Stimulated activated CD4-positive, alpha-beta T cell treated with anti-CD3 and anti-CD28 coated beads, Interleukin-1b, Interleukin-23, amount 100 ng/mL, for 24 hours (primary cell): ENCODE data around the gene BRCA1.
"Not testable (repeated sequence)": the region's sequence is repeated elsewhere in the genome, so short reads cannot be mapped to it uniquely, and the experiment has no call there.

Experiments
- DNase-seq, 4 experiments: peaks; one replicate each; pipeline ENCODE4 v3.0.0-alpha.2; 2020; ENCODE audit warnings: low read depth in 4 of 4, low spot score in 1 of 4

BRCA1 gene

GRCh38 chr17:43125133-43125966, at the start of gene BRCA1:
Gene BRCA1 (minus strand): TSS chr17:43125364. CDS start chr17:43124096, 1,268 bp downstream.
- DNase-seq = peak; percentile 82 to 91 (median 87)

- DNase-seq = no peak
Observed at GRCh38 chr17:43171586-43172487, 46.7 kb upstream of the BRCA1 start.

GRCh38 chr17:43170766-43171585, 45.8 kb upstream of the BRCA1 start, which contains the start of gene NBR1:
Gene NBR1 (plus strand): TSS chr17:43171214. CDS start chr17:43175800, 4,586 bp downstream.
- peak; percentile 78 to 89 (median 86) for DNase-seq

DNA sequence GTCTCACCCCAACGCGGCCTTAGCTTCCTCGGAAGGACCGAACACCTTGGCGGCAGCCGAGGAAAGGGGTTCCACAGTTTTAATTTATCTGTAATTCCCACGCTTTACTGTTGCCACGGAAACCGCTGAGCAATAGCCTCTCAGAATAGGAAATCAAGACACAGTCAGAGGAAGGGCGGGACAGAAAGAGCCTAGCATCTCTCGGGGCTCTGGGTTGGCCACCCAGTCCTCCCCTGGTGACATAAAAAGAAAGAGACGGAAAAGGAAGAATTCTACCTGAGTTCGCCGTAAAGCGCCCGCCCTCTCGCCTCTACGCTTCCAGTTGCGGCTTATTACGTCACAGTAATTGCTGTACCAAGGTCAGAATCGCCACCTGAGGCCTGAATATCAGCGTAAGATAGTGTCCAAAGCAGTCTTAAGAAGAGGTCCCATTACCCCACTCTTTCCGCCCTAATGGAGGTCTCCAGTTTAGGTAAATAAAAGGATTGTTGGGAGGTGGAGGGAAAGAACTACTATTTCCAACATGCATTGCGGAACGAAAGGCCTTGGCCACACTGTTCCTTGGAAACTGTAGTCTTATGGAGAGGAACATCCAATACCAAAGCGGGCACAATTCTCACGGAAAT, 45.1 kb upstream of the BRCA1 start:
- DNase-seq = peak; percentile 58 to 82 (median 68)

GRCh38 chr17:43169561-43170139, 44.5 kb upstream of the BRCA1 start:
- DNase-seq = no peak

- not testable (repeated sequence) for DNase-seq
Observed at GRCh38 chr17:43165971-43166370, 40.8 kb upstream of the BRCA1 start.

DNA sequence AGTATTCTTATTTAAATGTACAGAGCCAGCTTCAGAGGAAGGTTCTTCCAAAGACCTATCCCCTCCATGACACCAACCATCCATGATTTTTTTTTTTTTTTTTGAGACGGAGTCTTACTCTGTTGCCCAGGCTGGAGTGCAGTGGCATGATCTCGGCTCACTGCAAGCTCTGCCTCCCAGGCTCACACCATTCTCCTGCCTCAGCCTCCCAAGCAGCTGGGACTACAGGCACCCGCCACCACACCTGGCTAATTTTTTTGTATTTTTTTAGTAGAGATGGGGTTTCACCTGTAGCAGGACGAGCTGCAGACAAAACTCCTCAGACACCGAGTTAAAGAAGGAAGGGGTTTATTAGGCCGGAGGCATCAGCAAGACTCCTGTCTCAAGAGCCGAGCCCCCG, 34.8 kb upstream of the BRCA1 start:
- DNase-seq = not testable (repeated sequence)

GRCh38 chr17:43159232-43159631, 34.1 kb upstream of the BRCA1 start:
- DNase-seq = not testable (repeated sequence)

- DNase-seq = no peak
Observed at GRCh38 chr17:43155666-43156065, 30.5 kb upstream of the BRCA1 start.

- DNase-seq = not testable (repeated sequence)
Observed at GRCh38 chr17:43153197-43153835, 28.2 kb upstream of the BRCA1 start.

GRCh38 chr17:43151880-43152456, 26.8 kb upstream of the BRCA1 start:
- DNase-seq = no peak

DNA sequence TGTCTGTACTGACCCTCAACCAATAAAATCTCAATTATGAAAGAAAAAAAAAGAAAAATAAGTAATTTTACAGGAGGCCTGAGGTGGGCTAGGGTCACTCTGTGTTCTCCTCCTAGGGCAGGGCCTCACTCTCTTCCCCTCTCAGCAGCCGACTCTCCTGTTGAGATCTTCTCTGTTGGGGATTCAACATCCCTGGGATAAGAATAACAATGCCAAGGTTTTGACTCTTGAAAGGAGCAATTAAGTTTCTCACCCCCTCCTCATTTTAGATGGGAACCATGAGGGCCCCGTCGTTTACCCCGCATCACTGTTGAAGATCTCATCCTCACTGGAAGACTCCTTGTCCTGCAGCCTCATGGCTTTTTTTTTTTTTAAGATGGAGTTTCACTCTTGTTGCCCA, 21.5 kb upstream of the BRCA1 start:
- DNase-seq = no peak

- no peak for DNase-seq
Observed at GRCh38 chr17:43143201-43143600, 18.0 kb upstream of the BRCA1 start.

DNA sequence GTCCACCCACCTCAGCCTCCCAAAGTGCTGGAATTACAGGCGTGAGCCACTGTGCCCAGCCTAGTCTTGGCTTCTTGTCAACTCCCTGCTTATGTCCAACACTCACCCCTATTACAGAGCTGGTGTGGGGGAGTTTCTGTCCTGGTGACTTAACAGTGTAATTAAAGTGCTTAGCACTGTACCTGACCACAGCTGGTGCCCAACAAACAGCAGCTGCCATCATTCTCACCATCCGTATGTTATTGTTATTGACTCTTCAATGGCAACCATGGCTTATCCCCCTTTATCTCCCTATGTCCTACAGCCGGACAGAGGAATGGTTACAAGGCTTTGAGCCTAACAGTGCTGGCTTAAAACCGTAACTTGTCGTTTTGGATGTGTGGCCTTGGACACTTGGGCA, 17.0 kb upstream of the BRCA1 start:
- DNase-seq = no peak

DNA sequence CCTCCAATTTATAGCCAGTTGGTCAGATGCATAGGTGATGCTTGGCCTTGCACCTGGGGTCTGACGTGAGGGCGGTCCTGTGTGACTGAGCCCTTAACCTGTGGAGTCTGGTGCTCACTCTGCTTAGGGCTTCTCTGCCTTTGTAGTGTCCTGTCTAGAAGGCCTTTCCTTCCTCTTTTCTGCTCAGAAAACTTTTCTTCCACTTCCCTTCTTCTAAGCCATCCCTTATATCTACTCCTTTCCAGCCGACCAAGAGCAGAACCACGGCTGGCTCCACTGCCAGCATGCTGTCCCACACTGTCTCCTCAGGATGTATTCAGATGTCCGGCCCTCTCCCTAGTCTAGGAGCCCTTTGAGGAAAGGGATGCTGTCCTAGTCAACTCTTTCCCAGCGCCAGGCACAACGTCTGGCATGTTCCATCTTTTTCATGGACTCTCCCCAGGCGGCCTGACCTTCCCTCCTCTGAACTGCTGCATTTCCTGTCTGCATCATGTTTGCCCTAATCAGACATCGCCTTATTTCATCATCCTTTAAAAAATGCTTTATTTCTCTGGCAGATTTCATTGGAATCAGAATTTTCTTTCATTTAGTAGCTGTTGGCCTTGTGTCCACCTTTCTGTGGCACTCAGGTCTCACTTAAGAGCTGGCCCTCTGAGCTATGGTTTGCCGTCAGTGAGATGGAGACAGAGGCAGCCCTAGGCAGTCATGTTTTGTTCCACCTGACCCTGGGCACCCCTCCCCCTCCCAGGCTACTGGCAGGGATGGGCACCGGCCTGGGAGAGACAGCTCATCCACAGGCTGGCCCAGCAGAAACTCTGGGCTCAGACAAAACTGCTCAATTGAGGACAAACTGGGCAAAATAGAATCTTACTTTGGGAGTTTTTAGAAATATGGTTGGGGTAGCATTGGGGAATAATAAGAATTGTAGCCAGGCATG, 15.5 kb upstream of the BRCA1 start:
- DNase-seq = no peak

DNA sequence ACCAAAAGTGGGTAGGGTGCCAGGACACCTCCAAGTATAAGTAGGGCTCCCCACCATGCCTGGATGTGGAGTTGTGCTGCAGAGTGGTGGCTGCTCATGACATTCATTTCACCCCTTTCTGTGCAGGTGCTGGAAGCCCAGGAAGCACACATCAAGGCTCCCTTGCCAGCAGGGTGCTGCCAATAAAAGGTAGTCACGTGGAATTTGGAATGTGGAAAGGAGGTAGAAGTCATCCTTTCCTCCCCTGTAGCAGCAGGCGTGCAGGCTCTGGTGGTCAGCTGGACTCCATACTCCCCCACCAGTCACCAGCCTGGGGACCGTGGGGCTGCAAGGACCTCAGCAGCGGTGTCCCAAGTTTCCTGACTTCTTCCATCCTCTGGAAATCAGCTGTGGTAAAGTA, 13.4 kb upstream of the BRCA1 start:
- DNase-seq = not testable (repeated sequence)

GRCh38 chr17:43136574-43136973, 11.4 kb upstream of the BRCA1 start:
- not testable (repeated sequence) for DNase-seq

DNA sequence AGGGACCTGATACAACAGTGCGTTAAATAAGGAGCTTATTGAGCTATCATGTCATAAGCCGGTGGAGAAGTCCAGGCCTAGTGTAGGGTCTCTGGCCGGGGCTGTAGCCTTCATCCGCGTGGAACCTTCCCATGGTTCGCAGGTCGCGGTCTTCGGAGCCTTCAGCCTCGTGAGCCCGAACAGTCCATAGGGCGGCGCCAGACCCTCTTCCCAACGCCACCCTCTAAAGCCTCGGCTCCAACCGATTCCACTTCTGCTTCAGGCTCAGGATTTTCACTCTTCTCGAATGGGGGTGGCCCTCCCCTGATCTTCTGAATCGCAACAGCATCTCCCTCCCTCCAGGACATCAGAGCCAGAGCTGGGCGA, 10.3 kb upstream of the BRCA1 start:
- DNase-seq = no peak
